Effector CD8-positive, alpha-beta T cell (primary cell): ENCODE results near the gene NLRX1.
"Not testable (repeated sequence)": the region's sequence is repeated elsewhere in the genome, so short reads cannot be mapped to it uniquely, and the experiment has no call there.

ENCODE experiments used
- DNase-seq: peaks from one replicate; lab custom pipeline; 2025; lab: John Stamatoyannopoulos, UW

Gene NLRX1

GRCh38 chr11:119209186-119209585, 40.7 kb downstream of the NLRX1 start:
- DNase-seq, result no peak

- DNase-seq, result no peak
Measured at GRCh38 chr11:119210050-119210449, 41.5 kb downstream of the NLRX1 start.

GRCh38 chr11:119218141-119218878, 49.8 kb downstream of the NLRX1 start:
- no peak for DNase-seq

GRCh38 chr11:119222308-119222707, 53.8 kb downstream of the NLRX1 start:
- DNase-seq, result no peak

- DNase-seq, result no peak
Measured at GRCh38 chr11:119222891-119223290, 54.4 kb downstream of the NLRX1 start.

GRCh38 chr11:119223856-119224255, 55.3 kb downstream of the NLRX1 start:
- no peak for DNase-seq

GRCh38 chr11:119228535-119229287, 60.2 kb downstream of the NLRX1 start:
- DNase-seq, result not testable (repeated sequence)

GRCh38 chr11:119229288-119229672, 60.8 kb downstream of the NLRX1 start:
- DNase-seq, result no peak

- no peak for DNase-seq
Measured at GRCh38 chr11:119229741-119230140, 61.2 kb downstream of the NLRX1 start.
